Testis (tissue), 3 donors: Measurements from ENCODE around the gene RALGPS1. TPM values are rescaled to one million over a fixed set of nuclear protein-coding genes. Genes with fewer than 3 reads are reported as not detected.

ENCODE experiments used
- DNase-seq: peaks from one replicate; pipeline ENCODE4 v3.0.0-alpha.2; 2019
- H3K27ac ChIP-seq, 2 donors: fragments of 200-600 bp; sonication (generic); one replicate each; pipeline ENCODE4 v1.5.1; 2019
- H3K27me3 ChIP-seq: fragments of 200-600 bp; sonication (generic); one replicate; pipeline ENCODE4 v1.5.1; 2019
- H3K36me3 ChIP-seq: fragments of 200-600 bp; sonication (generic); one replicate; pipeline ENCODE4 v1.5.1; 2017; ENCODE audit warnings: low read depth; ENCODE audit errors: missing control alignments
- H3K4me1 ChIP-seq: fragments of 200-600 bp; sonication (generic); one replicate; pipeline ENCODE4 v1.5.1; 2019
- H3K4me3 ChIP-seq, 2 donors: fragments of 200-600 bp; sonication (generic); one replicate each; pipeline ENCODE4 v1.5.1; 2017 to 2019
- H3K9me3 ChIP-seq: fragments of 200-600 bp; sonication (generic); one replicate; pipeline ENCODE4 v1.5.1; 2017
- CTCF ChIP-seq, 3 experiments: fragments of 450-650 bp in 2 of 3; fragments of 200-600 bp in 1 of 3; sonication (generic) in 1 of 3; IDR thresholded peaks; one replicate each; pipeline ENCODE4 v1.5.1; 2016 to 2019; ENCODE audit warnings: antibody characterized with exemption in 3 of 3, mild to moderate bottlenecking in 2 of 3, moderate library complexity in 1 of 3
- POLR2A ChIP-seq: fragments of 450-650 bp; IDR thresholded peaks from one replicate; pipeline ENCODE4 v1.6.1; 2017; ENCODE audit warnings: antibody characterized with exemption, mild to moderate bottlenecking, moderate library complexity
- WGBS, 2 donors: methylation state at CpG; one replicate each; pipeline ENCODE4 v1.1.5; 2018; 5-methylcytosine and 5-hydroxymethylcytosine counted together
- intact Hi-C: fragments of 100-400 bp; cut with DNase I; formaldehyde crosslinking; loops from one replicate; pipeline ENCODE4 v1.15.1; 2023; ENCODE audit warnings: low total_unique reads
- polyA plus RNA-seq: library from polyadenylated mRNA; stranded (reverse); fragments of 350-450 nt; fragmentation: Illumina TruSeq; extraction: RNeasy Lipid Tissue Mini Kit (QIAGEN cat#74804); gene quantifications from one replicate; pipeline ENCODE4 v1.2.3, GENCODE V29; 2014; ENCODE audit warnings: low read depth, low replicate concordance; ENCODE audit not compliant: insufficient read depth
- total RNA-seq, 2 donors: library from RNA; depleted of rRNA; stranded (reverse); fragments of >200 nt; gene quantifications; one replicate each; pipeline ENCODE4 v1.2.3, GENCODE V29; 2016

RALGPS1 gene
- total and polyA plus RNA-seq, 3 donors from 2014 or later, result 35.9 to 48.6 (median 36.9) TPM

- H3K4me1 ChIP-seq, result peaks cover 24% of the 10 kb centered on the region
- 94 to 100% methylated on average over 2 of the region's 2 CpGs for WGBS, 2 donors
- TF ChIP-seq CTCF (IDR thresholded peaks at IDR 0.05) (no peak), POLR2A (no peak)
These were observed 71.9 kb downstream of the RALGPS1 start for GRCh38 chr9:126986506-126986951.

GRCh38 chr9:126988857-126989256 lies 74.3 kb downstream of the RALGPS1 start:
- TF ChIP-seq CTCF (IDR thresholded peaks at IDR 0.05), result no peak
- TF ChIP-seq POLR2A, result no peak
- H3K36me3 ChIP-seq, result no peaks in the 10 kb centered on the region
- H3K4me1 ChIP-seq, result peaks cover 24% of the 10 kb centered on the region
- peak overlapping the region in 1 of 2 donors; percentile 16 for H3K27ac ChIP-seq
- no peak overlapping the region for H3K4me3 ChIP-seq
- DNase-seq, result no peak
- intact Hi-C loops, result no loop called here
- no peaks in the 10 kb centered on the region for H3K9me3 ChIP-seq
- WGBS, 2 donors, result 86 to 95% methylated on average over 2 of the region's 2 CpGs
- H3K27me3 ChIP-seq, result no peaks in the 10 kb centered on the region

More at GRCh38 chr9:126986506-126986951, 71.9 kb downstream of the RALGPS1 start:
- intact Hi-C loops, result no loop called here
- H3K9me3 ChIP-seq, result no peaks in the 10 kb centered on the region
- no peak overlapping the region for H3K27ac ChIP-seq
- no peak for DNase-seq
- H3K36me3 ChIP-seq, result no peaks in the 10 kb centered on the region
- no peaks in the 10 kb centered on the region for H3K27me3 ChIP-seq
- H3K4me3 ChIP-seq, result no peak overlapping the region

- Histone ChIP-seq H3K36me3 (no peaks in the 10 kb centered on the region), H3K27ac (peak overlapping the region; percentile 16 to 57), H3K4me1 (peaks cover 24% of the 10 kb centered on the region), H3K4me3 (no peak overlapping the region), H3K27me3 (no peaks in the 10 kb centered on the region), H3K9me3 (no peaks in the 10 kb centered on the region)
- TF ChIP-seq CTCF (IDR thresholded peaks at IDR 0.05) (no peak), POLR2A (no peak)
- DNase-seq, result peak; percentile 88
- intact Hi-C loops, result no loop called here
- 56 to 59% methylated on average over 16 to 19 of the region's 19 CpGs for WGBS, 2 donors
These were observed 75.6 kb downstream of the RALGPS1 start for GRCh38 chr9:126989847-126990842.

- Histone ChIP-seq H3K4me1 (peaks cover 20% of the 10 kb centered on the region), H3K27ac (peak overlapping the region in 1 of 2 donors; percentile 19), H3K36me3 (no peaks in the 10 kb centered on the region), H3K9me3 (no peaks in the 10 kb centered on the region), H3K4me3 (no peak overlapping the region), H3K27me3 (no peaks in the 10 kb centered on the region)
- TF ChIP-seq CTCF (IDR thresholded peaks at IDR 0.05) (no peak), POLR2A (no peak)
- 53 to 54% methylated on average over 2 of the region's 2 CpGs for WGBS, 2 donors
- DNase-seq, result no peak
- intact Hi-C loops, result no loop called here
These were observed 76.6 kb downstream of the RALGPS1 start for GRCh38 chr9:126991183-126991582.
